ENCODE data around the gene TRPC4. TPM values are rescaled to one million over a fixed set of nuclear protein-coding genes. Genes with fewer than 3 reads are reported as not detected.

The TRPC4 gene
- total and polyA plus RNA-seq, 2 donors (not counting 1 experiment from before 2014, with no cell fraction given) = 1.7 to 30.7 TPM

DNA sequence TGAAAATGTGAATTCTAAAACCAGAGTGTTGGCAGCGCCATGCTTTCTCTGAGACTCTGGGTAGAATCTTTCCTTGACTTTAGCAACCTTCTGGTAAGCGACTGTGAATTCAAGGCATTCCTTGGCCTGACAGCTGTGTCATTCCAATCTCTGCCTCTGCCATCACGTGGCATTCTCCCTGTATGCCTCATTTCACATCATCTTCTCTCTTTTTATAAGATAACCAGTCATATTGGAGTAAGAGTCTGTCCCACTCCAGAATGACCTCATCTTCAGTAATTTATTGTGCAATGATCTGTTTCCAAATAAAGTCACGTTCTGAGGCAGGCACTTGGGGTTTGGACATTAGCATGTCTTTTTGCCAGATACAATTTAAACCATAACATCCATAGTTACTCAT is 167.6 kb downstream of the TRPC4 start:
- Histone ChIP-seq H3K4me2 (ENCODE audit: extremely low read depth, insufficient read depth, low read length) (no peak overlapping the region), H3K36me3 (ENCODE audit: control insufficient read depth, insufficient read depth, low read length) (no peaks in the 10 kb centered on the region), H4K20me1 (ENCODE audit: control insufficient read depth, extremely low read depth, insufficient read depth, low read length) (no peaks in the 10 kb centered on the region), H3K27me3 (ENCODE audit: control insufficient read depth, insufficient read depth, low read length) (no peaks in the 10 kb centered on the region), H3K27ac (ENCODE audit: insufficient read depth, low read length) (peak overlapping the region; percentile 69), H2AFZ (ENCODE audit: low read length) (no peak overlapping the region), H3K4me1 (ENCODE audit: control insufficient read depth, extremely low read depth, insufficient read depth, low read length) (peaks cover 6% of the 10 kb centered on the region), H3K9me3 (ENCODE audit: control insufficient read depth, insufficient read depth, low read depth, low read length) (no peaks in the 10 kb centered on the region), H3K9ac (ENCODE audit: insufficient read depth, low read length) (no peak overlapping the region), H3K79me2 (ENCODE audit: control insufficient read depth, insufficient read depth, low read length) (no peaks in the 10 kb centered on the region), H3K4me3 (replicated peaks in 1 of 4; ENCODE audit: control extremely low read depth in 1 of 4, insufficient read depth in 1 of 4, low read depth in 3 of 4, low read length in 4 of 4) (no peak overlapping the region)
- TF ChIP-seq EZH2 (IDR thresholded peaks at IDR 0.05; ENCODE audit: low read length, missing control alignments) = no peak
- TF ChIP-seq, protein P1, sequence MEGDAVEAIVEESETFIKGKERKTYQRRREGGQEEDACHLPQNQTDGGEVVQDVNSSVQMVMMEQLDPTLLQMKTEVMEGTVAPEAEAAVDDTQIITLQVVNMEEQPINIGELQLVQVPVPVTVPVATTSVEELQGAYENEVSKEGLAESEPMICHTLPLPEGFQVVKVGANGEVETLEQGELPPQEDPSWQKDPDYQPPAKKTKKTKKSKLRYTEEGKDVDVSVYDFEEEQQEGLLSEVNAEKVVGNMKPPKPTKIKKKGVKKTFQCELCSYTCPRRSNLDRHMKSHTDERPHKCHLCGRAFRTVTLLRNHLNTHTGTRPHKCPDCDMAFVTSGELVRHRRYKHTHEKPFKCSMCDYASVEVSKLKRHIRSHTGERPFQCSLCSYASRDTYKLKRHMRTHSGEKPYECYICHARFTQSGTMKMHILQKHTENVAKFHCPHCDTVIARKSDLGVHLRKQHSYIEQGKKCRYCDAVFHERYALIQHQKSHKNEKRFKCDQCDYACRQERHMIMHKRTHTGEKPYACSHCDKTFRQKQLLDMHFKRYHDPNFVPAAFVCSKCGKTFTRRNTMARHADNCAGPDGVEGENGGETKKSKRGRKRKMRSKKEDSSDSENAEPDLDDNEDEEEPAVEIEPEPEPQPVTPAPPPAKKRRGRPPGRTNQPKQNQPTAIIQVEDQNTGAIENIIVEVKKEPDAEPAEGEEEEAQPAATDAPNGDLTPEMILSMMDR (conservative IDR thresholded peaks at IDR 0.05 in 1 of 2, IDR thresholded peaks at IDR 0.05 in 1 of 2; ENCODE audit: low read depth in 1 of 2, low read length in 2 of 2) = no peak
- peak; percentile 94 to 99 for DNase-seq (ENCODE audit: low read depth in 2 of 2)

DNA sequence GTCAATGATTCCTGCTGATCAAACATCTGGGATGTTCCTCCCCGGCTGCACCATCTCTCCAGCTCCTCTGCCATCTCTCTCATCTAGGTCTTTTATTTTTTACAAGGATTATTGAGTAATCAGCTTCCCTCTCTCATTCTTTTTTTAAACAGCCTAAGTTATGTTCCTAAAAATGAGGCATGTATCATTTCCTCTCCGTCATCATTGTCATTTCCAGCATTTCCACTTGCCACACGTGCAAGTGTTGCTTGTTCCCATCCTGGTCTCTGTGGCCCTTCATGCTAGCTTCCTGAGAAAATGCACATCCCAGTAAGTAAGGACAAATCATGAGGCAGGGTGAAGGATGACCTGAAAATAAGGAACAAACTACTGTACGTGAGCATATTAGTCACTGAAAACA is 168.3 kb downstream of the TRPC4 start:
- peak overlapping the region; percentile 69 for H3K27ac ChIP-seq (ENCODE audit: insufficient read depth, low read length)
- DNase-seq (ENCODE audit: low read depth in 2 of 2) = peak; percentile 29 to 81

DNA sequence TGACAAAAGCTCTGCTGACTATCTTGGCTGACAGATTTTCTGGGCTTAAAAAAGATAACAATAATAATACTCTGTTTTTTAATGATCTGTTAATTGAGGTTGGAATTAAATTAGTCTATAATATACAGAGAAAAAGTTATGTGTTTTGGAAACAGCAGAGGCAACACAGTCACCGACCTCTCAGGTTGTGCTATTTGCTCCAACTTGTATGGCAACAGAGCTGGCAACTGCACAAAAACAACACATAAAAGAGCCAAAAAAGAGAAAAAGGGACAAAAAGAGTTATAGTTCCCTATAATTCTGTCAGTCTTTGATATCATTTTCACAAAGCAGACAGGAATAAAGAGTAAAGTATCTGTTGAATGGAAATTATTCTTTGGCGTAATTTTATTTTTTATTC is 168.7 kb downstream of the TRPC4 start:
- Histone ChIP-seq H3K27me3 (ENCODE audit: control insufficient read depth, insufficient read depth, low read length) (no peaks in the 10 kb centered on the region), H3K4me2 (ENCODE audit: extremely low read depth, insufficient read depth, low read length) (no peak overlapping the region), H3K27ac (ENCODE audit: insufficient read depth, low read length) (peak overlapping the region; percentile 69), H2AFZ (ENCODE audit: low read length) (no peak overlapping the region), H3K9me3 (ENCODE audit: control insufficient read depth, insufficient read depth, low read depth, low read length) (no peaks in the 10 kb centered on the region), H3K9ac (ENCODE audit: insufficient read depth, low read length) (no peak overlapping the region), H3K4me1 (ENCODE audit: control insufficient read depth, extremely low read depth, insufficient read depth, low read length) (peaks cover 6% of the 10 kb centered on the region), H3K79me2 (ENCODE audit: control insufficient read depth, insufficient read depth, low read length) (no peaks in the 10 kb centered on the region), H3K4me3 (replicated peaks in 1 of 4; ENCODE audit: control extremely low read depth in 1 of 4, insufficient read depth in 1 of 4, low read depth in 3 of 4, low read length in 4 of 4) (no peak overlapping the region), H3K36me3 (ENCODE audit: control insufficient read depth, insufficient read depth, low read length) (no peaks in the 10 kb centered on the region), H4K20me1 (ENCODE audit: control insufficient read depth, extremely low read depth, insufficient read depth, low read length) (no peaks in the 10 kb centered on the region)
- no peak for TF ChIP-seq EZH2 (IDR thresholded peaks at IDR 0.05; ENCODE audit: low read length, missing control alignments)
- TF ChIP-seq, protein P1 (conservative IDR thresholded peaks at IDR 0.05 in 1 of 2, IDR thresholded peaks at IDR 0.05 in 1 of 2; ENCODE audit: low read depth in 1 of 2, low read length in 2 of 2) = no peak
- peak; percentile 23 to 26 for DNase-seq (ENCODE audit: low read depth in 2 of 2)

More for the DNA sequence above, 168.3 kb downstream of the TRPC4 start:
- H3K4me2 ChIP-seq (ENCODE audit: extremely low read depth, insufficient read depth, low read length) = no peak overlapping the region
- no peaks in the 10 kb centered on the region for H3K27me3 ChIP-seq (ENCODE audit: control insufficient read depth, insufficient read depth, low read length)
- no peaks in the 10 kb centered on the region for H3K79me2 ChIP-seq (ENCODE audit: control insufficient read depth, insufficient read depth, low read length)
- H3K4me3 ChIP-seq (replicated peaks in 1 of 4; ENCODE audit: control extremely low read depth in 1 of 4, insufficient read depth in 1 of 4, low read depth in 3 of 4, low read length in 4 of 4) = no peak overlapping the region
- no peaks in the 10 kb centered on the region for H4K20me1 ChIP-seq (ENCODE audit: control insufficient read depth, extremely low read depth, insufficient read depth, low read length)
- H3K9me3 ChIP-seq (ENCODE audit: control insufficient read depth, insufficient read depth, low read depth, low read length) = no peaks in the 10 kb centered on the region
- no peak overlapping the region for H3K9ac ChIP-seq (ENCODE audit: insufficient read depth, low read length)
- TF ChIP-seq, protein P1 (conservative IDR thresholded peaks at IDR 0.05 in 1 of 2, IDR thresholded peaks at IDR 0.05 in 1 of 2; ENCODE audit: low read depth in 1 of 2, low read length in 2 of 2) = no peak
- TF ChIP-seq EZH2 (IDR thresholded peaks at IDR 0.05; ENCODE audit: low read length, missing control alignments) = no peak
- peaks cover 6% of the 10 kb centered on the region for H3K4me1 ChIP-seq (ENCODE audit: control insufficient read depth, extremely low read depth, insufficient read depth, low read length)
- H2AFZ ChIP-seq (ENCODE audit: low read length) = no peak overlapping the region
- H3K36me3 ChIP-seq (ENCODE audit: control insufficient read depth, insufficient read depth, low read length) = no peaks in the 10 kb centered on the region

All from fibroblast of lung (primary cell).